GM12892 (cell line): Measurements from ENCODE around the gene SORBS2.

Source experiments
- POLR2A ChIP-seq: IDR thresholded peaks from 2 replicates; pipeline ENCODE4 v1.6.1; 2011; ENCODE audit warnings: low read depth, low read length, control low read depth
- POLR2AphosphoS5 ChIP-seq: IDR thresholded peaks from 2 replicates; pipeline ENCODE4 v1.6.1; 2011; ENCODE audit warnings: low read depth, low read length, control low read depth
- TAF1 ChIP-seq: IDR thresholded peaks from 2 replicates; pipeline ENCODE4 v1.6.1; 2011; ENCODE audit warnings: low read depth, mild to moderate bottlenecking, control low read depth, low read length, borderline replicate concordance

DNA sequence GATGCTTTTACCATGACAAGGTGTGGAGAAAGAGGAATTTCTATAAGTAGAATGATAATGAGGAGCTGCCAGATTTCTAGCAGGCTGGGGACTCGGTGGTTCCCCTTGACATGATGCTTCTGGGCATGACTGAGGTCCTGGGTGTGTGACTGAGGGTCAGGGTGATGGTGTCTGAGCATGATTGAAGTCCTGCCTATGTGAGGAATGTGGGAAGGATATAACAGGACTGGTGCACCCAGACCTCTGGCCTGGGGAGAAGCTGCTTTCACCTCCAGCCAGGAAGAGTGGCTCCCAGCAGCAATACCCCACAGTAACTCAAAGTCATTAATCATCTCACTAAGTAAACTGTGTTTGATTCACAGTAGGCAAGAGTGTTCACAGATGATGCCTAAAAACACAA is 17.4 kb downstream of the SORBS2 start:
- TF ChIP-seq POLR2AphosphoS5 (no peak), POLR2A (no peak), TAF1 (no peak)
